GM10266 (cell line): ENCODE results near the gene TTBK2.
"Not testable (repeated sequence)": the region's sequence is repeated elsewhere in the genome, so short reads cannot be mapped to it uniquely, and the experiment has no call there.

Source experiments
- DNase-seq: peaks from one replicate; pipeline ENCODE4 v3.0.0; 2012; ENCODE audit errors: extremely low spot score
- TF ChIP-seq, protein P1 (sequence below): IDR thresholded peaks from 2 replicates; pipeline ENCODE4 v1.5.1; 2012; ENCODE audit warnings: mild to moderate bottlenecking, low read depth; ENCODE audit not compliant: control insufficient read depth, insufficient read depth; ENCODE audit errors: missing control alignments

TTBK2 gene

DNA sequence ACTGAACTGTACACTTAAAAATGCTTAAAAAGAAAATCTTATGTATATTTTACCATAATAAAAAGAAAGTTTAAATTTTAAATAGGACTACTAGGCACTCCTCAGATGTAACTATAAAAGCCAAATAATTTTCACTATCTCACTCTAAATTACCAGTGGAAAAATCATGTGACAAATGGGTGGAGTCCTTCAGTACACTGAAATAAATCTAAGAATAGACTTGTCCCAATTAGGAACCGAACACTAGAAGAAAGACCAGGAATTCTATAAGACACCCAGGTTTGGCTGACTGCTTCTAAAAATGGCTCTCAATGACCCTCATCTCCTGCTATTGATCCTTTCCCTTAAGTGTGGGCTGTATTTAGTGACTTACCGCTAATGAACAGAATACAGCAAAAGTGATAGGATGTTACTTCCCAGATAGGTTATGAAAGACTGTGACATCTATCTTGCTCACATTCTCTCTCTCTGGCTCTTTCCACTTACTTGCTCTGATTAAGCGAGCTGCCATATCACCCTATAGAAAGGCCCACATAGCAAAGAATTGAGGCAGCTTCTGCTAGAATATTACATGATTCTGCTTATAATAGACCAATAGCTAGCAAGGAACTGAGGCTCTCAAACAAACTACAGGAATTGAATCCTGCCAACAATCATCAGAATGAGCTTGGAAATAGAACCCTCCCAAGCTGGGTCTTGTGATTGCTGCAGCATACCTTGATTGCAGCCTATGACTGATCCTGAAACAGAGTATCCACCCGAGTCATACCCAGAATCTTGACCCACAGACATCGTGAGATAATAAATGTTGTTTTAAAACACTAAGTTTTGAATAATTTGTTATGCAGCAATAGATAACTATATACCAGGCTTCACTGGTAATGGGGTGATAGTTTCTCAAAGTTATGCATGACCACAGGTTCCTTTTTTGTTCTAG, 16.9 kb downstream of the TTBK2 start:
- TF ChIP-seq, protein P1, sequence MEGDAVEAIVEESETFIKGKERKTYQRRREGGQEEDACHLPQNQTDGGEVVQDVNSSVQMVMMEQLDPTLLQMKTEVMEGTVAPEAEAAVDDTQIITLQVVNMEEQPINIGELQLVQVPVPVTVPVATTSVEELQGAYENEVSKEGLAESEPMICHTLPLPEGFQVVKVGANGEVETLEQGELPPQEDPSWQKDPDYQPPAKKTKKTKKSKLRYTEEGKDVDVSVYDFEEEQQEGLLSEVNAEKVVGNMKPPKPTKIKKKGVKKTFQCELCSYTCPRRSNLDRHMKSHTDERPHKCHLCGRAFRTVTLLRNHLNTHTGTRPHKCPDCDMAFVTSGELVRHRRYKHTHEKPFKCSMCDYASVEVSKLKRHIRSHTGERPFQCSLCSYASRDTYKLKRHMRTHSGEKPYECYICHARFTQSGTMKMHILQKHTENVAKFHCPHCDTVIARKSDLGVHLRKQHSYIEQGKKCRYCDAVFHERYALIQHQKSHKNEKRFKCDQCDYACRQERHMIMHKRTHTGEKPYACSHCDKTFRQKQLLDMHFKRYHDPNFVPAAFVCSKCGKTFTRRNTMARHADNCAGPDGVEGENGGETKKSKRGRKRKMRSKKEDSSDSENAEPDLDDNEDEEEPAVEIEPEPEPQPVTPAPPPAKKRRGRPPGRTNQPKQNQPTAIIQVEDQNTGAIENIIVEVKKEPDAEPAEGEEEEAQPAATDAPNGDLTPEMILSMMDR: no peak
- no peak for DNase-seq

DNA sequence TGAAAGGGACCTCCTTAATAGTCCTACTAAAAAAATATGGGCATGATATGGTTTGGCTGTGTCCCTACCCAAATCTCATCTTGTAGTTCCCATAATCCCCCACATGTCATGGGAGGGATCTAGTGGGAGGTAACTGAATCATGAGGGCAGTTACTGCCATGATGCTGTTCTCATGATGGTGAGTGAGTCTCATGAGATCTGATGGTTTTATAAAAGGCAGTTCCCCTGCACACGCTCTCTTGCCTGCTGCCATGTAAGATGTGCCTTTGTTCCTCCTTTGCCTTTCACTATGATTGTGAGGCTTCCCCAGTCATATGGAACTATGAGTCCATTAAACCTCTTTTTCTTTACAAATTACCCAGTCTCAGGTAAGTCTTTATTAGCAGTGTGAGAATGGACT, 26.7 kb downstream of the TTBK2 start:
- DNase-seq: not testable (repeated sequence)

DNA sequence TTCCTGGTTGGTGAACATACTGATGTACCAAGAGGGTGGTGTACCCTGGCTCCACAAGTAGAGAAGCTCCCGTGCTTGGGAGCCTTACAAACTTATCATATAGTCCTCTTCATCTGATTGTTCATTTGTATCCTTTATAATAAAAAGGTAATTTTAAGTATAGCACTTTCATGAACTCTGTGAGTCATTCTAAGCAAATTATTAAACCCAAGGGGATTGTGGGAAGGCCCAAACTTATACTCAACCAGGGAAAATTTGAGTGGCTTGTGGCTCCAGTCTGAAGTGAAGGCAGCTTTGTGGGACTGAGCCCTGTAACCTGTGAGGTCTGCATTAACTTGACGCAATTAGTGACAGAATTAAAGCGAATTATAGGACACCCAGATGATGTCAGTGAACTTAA, 29.0 kb downstream of the TTBK2 start:
- no peak for DNase-seq
- TF ChIP-seq, protein P1: no peak

DNA sequence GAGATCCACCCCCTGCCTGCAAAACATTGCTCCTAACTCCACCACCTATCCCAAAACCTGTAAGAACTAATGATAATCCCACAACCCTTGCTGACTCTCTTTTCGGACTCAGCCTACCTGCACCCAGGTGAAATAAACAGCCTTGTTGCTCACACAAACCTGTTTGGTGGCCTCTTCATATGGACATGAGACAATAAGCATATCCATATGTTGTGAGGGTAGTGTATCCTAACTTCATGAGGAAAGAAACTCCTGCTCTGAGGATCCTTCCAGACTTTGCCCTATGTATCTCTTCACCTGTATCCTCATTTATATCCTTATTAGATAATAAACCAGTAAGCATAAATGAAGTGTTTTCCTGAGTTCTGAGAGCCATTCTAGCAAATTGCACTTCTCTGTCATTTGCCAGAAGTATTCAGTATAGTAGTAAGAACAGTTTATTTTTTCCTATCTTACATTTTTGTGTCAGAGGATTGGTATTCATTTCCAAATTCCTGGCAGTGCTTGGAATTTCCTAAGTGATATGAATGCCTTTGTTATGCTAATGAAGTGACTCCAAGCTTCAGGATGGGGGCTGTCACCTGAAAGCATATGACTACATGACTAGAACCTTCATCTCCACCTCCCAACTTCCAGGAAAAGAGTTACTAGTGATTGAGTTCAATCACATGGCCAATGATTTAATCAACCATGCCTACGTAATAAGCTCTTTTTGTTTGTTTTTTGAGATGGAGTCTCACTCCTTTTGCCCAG, 30.2 kb downstream of the TTBK2 start:
- no peak for DNase-seq
- TF ChIP-seq, protein P1: no peak

DNA sequence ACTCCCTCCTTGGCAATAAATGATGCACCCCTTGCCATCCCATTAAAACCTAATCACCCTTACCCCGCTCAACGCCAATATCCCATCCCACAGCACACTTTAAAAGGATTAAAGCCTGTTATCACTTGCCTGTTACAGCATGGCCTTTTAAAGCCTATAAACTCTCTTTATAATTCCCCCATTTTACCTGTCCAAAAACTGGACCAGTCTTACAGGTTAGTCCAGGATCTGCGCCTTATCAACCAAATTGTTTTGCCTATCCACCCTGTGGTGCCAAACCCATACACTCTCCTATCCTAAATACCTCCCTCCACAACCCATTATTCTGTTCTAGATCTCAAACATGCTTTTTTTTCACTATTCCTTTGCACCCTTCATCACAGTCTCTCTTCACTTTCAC, 33.2 kb downstream of the TTBK2 start:
- not testable (repeated sequence) for DNase-seq

DNA sequence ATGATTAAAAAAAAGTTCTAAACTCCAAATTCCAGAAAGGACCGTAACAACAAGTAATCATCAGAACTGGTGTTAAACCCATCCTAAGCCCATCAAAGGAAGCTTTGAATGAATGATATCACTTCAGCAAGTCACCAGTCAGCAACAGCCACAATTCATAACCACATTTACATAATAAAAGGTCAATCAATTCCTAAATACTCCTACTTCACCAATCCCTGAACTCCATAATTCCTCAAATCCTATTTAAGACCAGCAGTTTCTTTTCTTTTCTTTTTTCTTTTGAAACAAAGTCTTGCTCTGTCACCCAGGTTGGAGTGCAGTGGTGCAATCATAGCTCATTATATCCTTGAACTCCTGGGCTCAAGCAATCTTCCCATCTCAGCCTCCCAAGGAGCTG, 40.5 kb downstream of the TTBK2 start:
- DNase-seq: no peak
- TF ChIP-seq, protein P1: no peak

DNA sequence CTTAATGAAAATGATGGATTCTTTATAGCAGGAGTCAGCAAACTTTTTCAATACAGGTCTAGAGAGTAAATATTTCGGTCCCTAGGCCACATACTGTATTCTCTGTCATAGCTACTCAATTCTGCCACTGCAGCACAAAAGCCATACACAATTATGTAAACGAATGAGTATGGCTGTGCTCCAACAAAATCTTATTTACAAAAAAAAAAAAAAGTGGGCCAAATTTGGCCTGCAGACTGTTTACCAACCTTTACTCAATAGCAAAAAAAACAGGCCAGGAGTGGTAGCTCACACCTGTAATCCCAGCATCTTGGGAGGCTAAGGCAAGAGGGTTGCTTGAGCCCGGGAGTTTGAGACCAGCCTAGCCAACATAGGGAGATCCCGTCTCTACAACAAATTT, 41.1 kb downstream of the TTBK2 start:
- DNase-seq: no peak
- TF ChIP-seq, protein P1: no peak

DNA sequence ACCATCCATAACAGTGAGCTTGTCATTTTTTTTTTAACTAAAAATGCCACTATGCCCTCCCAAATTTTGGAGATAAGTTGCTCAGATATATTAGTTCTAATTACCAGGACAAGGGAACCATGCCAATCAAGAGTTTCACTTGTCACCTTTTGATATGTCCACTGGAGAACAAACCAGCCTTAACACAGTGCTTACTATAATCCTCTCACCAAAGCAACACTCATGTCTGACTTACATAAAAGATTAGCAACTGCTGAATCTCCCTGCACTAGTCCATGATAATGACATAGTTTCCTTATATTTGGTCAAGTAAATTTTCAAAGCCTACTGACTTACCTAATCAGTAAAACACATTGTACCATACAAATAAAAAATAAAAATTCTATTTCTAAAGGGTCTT, 44.4 kb downstream of the TTBK2 start:
- TF ChIP-seq, protein P1: no peak
- DNase-seq: no peak
